T-helper 2 cell treated with Interferon-gamma antibody and Interleukin-4, amounts not matched to agents 100 ng/mL and 5 ng/mL, for 36 hours (primary cell): ENCODE results near the gene BANF1. TPM values are rescaled to one million over a fixed set of nuclear protein-coding genes. Genes with fewer than 3 reads are reported as not detected.

Experiments
- intact Hi-C: fragments of 100-400 bp; cut with micrococcal nuclease; formaldehyde crosslinking; loops from one replicate; pipeline ENCODE4 v1.15.1; 2023
- total RNA-seq: library from RNA; stranded (reverse); gene quantifications from 2 replicates; pipeline ENCODE4 v1.2.3, GENCODE V29; 2022

The BANF1 gene
- total RNA-seq, 1 donor from 2014 or later, result 269 TPM

- intact Hi-C loops, result no loop called here
These were observed 24.5 kb upstream of the BANF1 start for GRCh38 chr11:65977621-65978390.

DNA sequence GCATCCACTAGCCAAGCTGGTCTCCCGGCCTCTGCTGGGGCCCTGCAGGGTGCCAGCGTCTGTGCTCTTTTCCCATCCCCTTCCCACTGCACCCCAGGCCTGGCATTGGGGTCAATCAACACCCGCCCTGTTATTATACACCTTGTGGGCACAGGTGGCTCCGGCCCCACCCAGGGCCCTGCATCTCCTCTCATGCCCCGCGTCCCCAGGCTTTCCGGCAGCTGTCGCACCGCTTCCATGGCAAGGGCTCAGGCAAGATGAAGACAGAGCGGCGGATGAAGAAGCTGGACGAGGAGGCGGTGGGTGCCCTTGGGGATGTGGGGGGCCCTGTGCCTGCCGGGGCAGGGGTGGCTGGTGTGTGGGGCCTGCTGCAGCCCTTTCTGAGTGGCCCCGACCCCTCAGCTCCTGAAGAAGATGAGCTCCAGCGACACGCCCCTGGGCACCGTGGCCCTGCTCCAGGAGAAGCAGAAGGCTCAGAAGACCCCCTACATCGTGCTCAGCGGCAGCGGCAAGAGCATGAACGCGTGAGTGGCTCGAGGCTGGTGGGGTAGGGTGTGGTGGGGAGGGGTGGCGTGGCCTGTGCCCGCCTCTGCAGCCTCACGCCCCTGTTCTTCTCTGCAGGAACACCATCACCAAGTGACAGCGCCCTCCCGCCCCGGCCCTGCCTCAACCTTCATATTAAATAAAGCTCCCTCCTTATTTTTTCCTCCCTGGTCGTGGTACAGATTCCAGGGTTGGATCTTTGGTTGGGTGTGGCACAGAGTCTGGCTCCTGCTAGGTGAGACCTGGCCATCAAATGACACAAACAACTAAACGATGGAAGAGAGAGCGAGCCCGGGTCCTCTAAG, 23.7 kb upstream of the BANF1 start:
- intact Hi-C loops, result no loop called here

DNA sequence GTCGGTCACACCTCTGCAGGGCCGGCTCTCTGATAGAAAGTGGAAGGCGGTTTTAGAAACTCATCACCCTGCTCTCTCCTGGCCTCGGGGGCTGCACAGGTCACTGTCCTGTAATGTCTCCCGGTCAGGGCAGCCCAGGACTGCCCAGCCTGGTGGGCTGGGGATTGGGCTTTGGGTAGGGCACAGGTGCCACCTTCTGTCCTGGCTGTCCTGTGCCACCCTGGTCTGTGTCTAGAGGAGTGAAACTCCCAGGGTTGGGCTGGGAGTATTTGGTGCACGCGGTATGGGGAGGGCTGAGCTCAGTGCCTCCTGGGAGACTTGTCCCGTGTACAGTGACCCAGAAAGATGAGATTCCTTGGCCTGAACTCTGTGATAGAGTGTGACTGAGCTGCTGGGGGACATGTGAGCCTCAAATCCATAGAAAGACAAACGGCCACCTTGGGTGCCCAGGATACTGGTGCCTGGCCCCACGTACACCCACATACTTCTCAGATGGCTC, 23.0 kb upstream of the BANF1 start:
- intact Hi-C loops, result no loop called here

- intact Hi-C loops, result no loop called here
These were observed 21.1 kb upstream of the BANF1 start for GRCh38 chr11:65981101-65981740.

- intact Hi-C loops, result no loop called here
These were observed 20.1 kb upstream of the BANF1 start for GRCh38 chr11:65981972-65982823.

GRCh38 chr11:65982824-65983588, 19.3 kb upstream of the BANF1 start:
- intact Hi-C loops, result no loop called here

DNA sequence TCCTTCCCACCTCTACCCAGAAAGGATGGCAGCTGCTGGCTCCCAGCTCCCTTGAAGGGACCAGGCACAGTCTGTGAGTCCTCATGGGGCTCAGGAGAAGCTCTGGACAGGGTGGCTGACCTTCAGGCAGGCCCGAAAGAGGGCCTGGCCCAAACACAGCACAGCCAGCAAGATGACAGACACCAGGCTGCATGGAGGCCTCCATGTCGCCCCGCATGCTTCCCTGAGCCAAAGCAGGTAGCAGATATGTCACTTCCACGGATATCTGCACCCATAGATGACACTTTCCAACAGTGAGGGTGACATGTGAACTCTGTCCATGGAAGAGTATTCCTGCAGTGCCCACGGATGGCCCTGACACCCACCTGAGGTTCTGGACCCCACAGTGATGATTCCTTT, 18.7 kb upstream of the BANF1 start:
- intact Hi-C loops, result no loop called here

DNA sequence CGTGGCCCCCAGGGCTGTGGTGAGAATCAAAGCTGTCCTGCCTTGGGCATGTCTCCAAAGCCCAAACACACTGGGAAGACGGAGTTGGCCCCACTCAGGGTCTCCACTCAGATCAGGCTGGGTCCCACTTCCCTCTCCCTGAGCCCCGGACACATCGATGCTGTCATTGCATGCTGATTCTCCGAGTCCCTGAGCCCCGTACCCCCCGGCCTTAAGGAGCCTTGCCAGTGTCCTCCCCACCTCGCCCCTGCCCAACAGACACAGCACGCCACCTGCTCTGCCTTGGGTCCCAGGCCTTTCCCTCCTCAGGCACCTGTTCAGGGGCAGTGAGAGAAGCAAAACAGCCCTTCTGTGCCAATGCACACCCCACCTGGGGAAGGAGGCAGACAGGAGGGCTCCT, 15.0 kb upstream of the BANF1 start:
- intact Hi-C loops, result no loop called here

DNA sequence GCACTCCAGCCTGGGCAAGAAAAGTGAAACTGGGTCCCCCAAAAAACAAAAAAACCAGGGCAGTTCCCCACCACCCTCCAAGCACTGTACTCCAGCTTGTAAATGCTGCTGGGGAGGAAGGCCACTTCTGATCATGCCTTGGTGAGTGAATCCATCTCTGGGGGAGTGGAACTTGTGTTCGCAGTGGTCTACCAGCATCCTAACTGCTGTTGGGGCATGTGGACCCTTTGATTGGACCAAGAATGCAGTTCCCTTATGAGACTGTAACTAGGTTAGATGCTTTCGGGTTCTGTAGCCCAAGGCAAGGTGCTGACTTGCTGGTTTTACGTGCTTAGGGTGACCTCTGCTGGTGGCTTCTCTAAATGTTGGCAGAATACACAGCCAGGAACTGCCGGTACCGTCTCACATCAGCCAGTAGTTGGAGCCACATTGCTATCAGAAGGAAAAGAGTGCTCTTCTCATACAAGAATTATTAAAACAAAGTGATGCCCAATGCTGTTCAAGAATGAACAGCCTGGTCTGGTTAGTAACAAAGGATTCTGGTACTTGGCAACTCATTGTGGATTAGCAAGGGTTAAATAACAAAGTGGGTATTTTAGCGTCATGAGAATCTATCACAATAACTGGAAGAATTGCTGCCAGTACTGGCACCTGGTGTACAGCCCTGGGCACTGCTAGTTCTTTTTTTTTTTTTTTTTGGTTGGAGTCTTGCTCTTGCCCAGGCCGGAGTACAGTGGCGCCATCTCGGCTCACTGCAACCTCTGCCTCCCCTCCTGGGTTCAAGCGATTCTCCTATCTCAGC, 13.3 kb upstream of the BANF1 start:
- intact Hi-C loops, result loop anchor here (1.0 kb wide), 7 partner anchors 70 to 277 kb away; partner anchors contain the start of genes AP5B1, C11orf68, DRAP1 and FIBP

GRCh38 chr11:65992056-65992455, 10.2 kb upstream of the BANF1 start:
- intact Hi-C loops, result no loop called here

DNA sequence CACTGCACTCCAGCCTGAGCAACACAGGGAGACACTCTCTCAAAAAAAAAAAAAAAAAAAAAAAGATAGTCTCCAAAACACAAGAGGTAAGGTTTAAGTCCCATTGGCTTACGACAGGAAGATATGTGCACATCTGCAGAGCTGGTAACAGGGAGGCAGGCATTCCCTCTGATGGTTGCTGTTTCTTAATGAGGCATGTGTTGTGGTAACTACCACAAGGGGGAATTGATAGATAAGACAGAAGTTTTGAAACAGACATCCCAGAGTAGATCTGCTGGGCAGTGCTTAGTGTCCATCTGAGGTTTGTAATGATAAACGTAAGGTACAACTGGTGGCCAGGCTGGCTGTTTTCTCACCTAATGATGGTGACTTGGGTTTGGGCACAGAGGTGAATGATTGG, 5.0 kb upstream of the BANF1 start:
- intact Hi-C loops, result no loop called here

- intact Hi-C loops, result loop anchor here (1.0 to 2.0 kb wide), 6 partner anchors 41 to 388 kb away; partner anchors contain the start of genes KAT5, MAP3K11, PCNX3 and RNASEH2C
These were observed 434 bp downstream of the BANF1 start for GRCh38 chr11:66002648-66003225.

DNA sequence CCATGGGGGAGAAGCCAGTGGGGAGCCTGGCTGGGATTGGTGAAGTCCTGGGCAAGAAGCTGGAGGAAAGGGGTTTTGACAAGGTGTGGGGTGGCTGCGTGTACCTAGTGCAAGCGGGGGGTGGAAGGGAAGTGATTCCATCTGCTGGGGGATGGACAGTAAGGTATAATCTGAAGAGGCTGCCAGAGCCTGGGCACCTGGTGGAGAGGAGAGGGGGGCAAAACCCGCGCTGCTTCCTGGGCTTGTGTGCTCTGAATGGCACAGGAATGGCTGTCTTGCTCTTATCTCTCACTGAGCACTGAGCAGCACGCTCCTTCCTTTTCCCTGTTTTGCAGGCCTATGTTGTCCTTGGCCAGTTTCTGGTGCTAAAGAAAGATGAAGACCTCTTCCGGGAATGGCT, 988 bp downstream of the BANF1 start:
- intact Hi-C loops, result loop anchor here (2.0 kb wide), 1 partner anchor 388 kb away; the partner anchor contains the start of genes MAP3K11 and PCNX3

DNA sequence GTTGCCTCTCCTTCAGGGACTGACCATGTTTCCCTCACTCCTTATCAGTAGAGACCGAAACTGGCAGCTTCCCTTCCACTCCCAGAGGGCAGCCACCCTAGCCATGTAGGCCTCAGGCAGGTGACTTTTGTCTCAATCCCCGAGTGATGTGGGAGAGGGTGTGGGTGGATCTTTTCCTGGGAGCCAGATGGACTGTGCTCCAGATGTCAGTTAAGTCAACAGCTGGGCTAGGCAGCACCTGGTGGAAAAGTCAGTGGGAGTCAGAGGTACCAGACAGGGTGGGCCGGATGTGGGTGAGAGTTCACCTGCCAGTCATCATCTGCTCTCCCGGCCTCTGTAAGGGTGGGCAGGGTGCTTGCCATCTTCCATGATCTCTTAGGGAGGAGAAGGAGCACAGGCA, 1.9 kb downstream of the BANF1 start:
- intact Hi-C loops, result no loop called here

DNA sequence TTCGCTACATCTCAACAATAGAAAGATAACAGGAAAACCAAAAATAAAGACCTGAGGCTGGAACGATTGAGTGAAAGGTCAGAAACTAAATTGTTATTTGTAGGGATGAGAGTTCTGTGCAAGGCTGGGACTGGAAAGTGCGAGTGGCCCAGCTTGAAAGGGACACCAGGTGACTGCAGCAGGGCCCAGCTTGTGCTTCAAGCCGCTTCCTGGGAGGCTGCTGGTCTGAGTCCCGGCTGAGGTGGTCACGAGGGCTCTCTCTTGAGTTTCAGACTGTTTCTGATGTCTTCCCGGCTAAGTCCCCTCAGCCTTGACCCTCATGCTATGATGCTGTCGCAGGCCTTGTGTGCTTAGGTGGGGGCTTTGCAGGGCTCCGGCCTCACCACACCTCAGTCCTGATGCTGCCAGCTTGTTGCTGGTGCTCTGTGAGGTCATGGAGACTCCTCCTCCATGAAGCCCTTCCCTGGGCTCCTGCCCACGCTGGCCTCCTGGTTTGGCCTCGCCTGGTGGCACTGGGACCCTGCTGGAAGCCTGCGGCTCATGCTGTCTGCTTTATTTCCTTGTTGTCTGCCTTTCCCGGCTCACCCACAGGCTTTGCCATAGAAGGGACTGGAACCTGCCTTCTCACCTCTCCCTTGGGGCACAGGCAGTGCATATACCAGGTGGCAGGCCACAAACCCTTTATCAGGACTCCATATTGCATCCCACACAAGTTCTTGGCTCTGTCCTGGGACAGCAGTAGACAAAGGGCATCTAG, 4.0 kb downstream of the BANF1 start:
- intact Hi-C loops, result no loop called here

DNA sequence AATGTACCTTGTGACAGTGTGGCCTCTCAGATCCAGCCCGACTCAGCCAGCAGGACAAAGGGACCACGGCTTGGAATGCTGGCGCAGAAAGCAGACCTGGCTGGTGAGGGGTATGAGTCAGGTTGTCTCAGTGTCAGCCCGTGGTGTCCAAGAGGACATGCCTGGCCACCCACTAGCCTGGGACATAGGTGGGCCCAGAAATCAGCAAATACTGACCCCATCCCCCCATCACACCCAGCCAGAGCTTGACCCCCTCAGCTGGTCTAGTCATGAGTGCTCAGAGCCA, 4.5 kb downstream of the BANF1 start:
- intact Hi-C loops, result no loop called here

DNA sequence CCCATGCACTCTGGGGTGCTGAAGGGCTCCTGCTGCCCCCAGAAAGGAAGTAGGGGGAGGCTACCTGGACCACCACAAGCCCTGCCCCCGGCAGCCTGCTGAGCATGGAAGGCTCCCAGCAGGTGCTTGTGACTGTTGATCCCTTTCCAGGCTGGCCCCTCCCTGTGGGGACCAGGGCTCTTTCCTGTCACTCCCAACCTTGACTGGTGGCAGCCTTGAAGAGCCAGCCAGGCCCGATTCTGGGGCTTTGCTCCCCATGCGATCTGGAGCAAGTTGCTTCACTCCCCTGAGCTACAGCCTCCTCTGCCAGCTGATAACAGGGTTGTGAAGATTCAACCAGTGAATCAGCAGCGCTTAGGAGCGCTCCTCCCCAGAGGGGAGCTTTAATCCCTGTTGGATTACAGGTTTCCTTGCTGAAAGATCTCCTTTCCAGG, 4.9 kb downstream of the BANF1 start:
- intact Hi-C loops, result no loop called here

DNA sequence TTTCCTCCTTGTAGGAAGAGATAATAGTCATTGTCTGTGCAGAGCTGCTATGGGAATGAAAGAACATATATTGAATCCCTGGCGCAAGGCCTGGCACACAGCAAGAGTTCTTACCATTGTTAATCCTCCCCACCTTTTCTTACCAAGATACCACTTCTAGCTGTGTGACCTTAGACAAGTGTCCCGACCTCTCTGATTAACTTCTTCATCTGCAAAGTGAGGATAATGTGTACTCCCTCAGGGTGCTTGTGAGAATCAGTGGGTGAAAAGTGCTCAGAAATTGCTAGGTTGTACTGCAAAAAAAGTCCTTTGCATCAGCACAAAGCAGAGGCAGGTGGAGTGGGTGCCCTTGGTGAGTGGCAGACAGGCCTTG, 5.8 kb downstream of the BANF1 start:
- intact Hi-C loops, result no loop called here
